Activated effector memory CD4-positive, alpha-beta T cell treated with anti-CD3 and anti-CD28 coated beads, Interleukin-2, amount 50 U/mL, for 16 hours (primary cell): ENCODE results near the gene TFCP2.
A peak's percentile ranks its signal among the peaks of the same experiment; 100 is the strongest.
"Not testable (repeated sequence)": the region's sequence is repeated elsewhere in the genome, so short reads cannot be mapped to it uniquely, and the experiment has no call there.

Experiments used
- DNase-seq: peaks from one replicate; pipeline ENCODE4 v3.0.0-alpha.2; 2020

The TFCP2 gene

GRCh38 chr12:51147309-51147708 is 25.6 kb downstream of the TFCP2 start:
- no peak for DNase-seq

- no peak for DNase-seq
These were observed 33.6 kb downstream of the TFCP2 start for GRCh38 chr12:51139292-51139844.

- DNase-seq, result no peak
These were observed 40.2 kb downstream of the TFCP2 start for GRCh38 chr12:51132693-51133092.

GRCh38 chr12:51131745-51132521 is 41.0 kb downstream of the TFCP2 start:
- no peak for DNase-seq

- no peak for DNase-seq
These were observed 44.0 kb downstream of the TFCP2 start for GRCh38 chr12:51128919-51129318.

GRCh38 chr12:51127050-51127729 is 45.7 kb downstream of the TFCP2 start:
- no peak for DNase-seq

- no peak for DNase-seq
These were observed 46.6 kb downstream of the TFCP2 start for GRCh38 chr12:51126297-51126696.

GRCh38 chr12:51124504-51124903 is 48.4 kb downstream of the TFCP2 start:
- DNase-seq, result no peak

- no peak for DNase-seq
These were observed 50.1 kb downstream of the TFCP2 start for GRCh38 chr12:51122844-51123243.

GRCh38 chr12:51118706-51119105 is 54.2 kb downstream of the TFCP2 start:
- DNase-seq, result no peak

GRCh38 chr12:51115533-51115932 is 57.4 kb downstream of the TFCP2 start:
- no peak for DNase-seq

GRCh38 chr12:51108136-51108535 is 64.8 kb downstream of the TFCP2 start:
- no peak for DNase-seq

- no peak for DNase-seq
These were observed 69.0 kb downstream of the TFCP2 start for GRCh38 chr12:51103977-51104376.

- no peak for DNase-seq
These were observed 74.3 kb downstream of the TFCP2 start for GRCh38 chr12:51098611-51099010.

GRCh38 chr12:51090705-51091229 is 82.2 kb downstream of the TFCP2 start:
- no peak for DNase-seq

GRCh38 chr12:51087818-51088217 is 85.1 kb downstream of the TFCP2 start:
- DNase-seq, result no peak

GRCh38 chr12:51086933-51087332 is 86.0 kb downstream of the TFCP2 start:
- DNase-seq, result no peak

GRCh38 chr12:51085757-51086156 is 87.2 kb downstream of the TFCP2 start:
- no peak for DNase-seq

- peak; percentile 98 for DNase-seq
These were observed 89.7 kb downstream of the TFCP2 start, which contains the start of gene CSRNP2 for GRCh38 chr12:51083126-51083833. Gene CSRNP2, minus strand, starts transcription at chr12:51083596. Its CDS starts 7,035 bp downstream, at chr12:51076561.

- DNase-seq, result peak; percentile 71
These were observed 90.3 kb downstream of the TFCP2 start for GRCh38 chr12:51082561-51083125.

GRCh38 chr12:51081421-51081820 is 91.5 kb downstream of the TFCP2 start:
- DNase-seq, result no peak

GRCh38 chr12:51080136-51080535 is 92.8 kb downstream of the TFCP2 start:
- no peak for DNase-seq

GRCh38 chr12:51078866-51079265 is 94.1 kb downstream of the TFCP2 start:
- DNase-seq, result not testable (repeated sequence)
